MM.1S (cell line): ENCODE measurements around the gene GABRG3.

Source experiments
- CTCF ChIP-seq: fragments of 300-600 bp; sonication (generic); IDR thresholded peaks from 2 replicates; pipeline ENCODE4 v1.5.1; 2016; ENCODE audit warnings: antibody characterized with exemption, low read length, mixed read lengths
- EZH2 ChIP-seq: fragments of 300-600 bp; sonication (generic); optimal IDR thresholded peaks from 2 replicates; pipeline ENCODE3; 2017; ENCODE audit warnings: low read depth, mild to moderate bottlenecking, antibody characterized with exemption, low read length, mixed read lengths

DNA sequence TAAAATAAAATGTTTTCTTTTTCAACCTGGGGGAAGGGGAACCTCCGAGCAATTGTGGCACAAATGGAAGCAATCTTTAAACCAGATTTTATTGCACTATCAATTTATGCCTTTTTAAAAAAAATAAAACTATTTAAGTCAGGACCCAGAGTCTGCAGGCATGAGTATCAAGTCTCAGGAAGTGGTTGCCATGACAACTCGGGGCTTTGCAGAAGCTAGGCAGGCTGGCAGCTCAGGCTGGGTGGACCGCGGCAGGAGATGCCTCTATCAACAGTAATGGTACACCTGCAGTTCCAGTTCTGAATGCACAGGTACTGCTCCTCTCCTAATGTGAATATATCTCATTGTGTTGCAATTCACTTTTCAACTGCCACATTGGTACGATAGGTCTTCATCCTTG, 447.7 kb downstream of the GABRG3 start:
- TF ChIP-seq CTCF (no peak), EZH2 (no peak)
